Measurements from ENCODE around the gene ZFP42. TPM values are rescaled to one million over a fixed set of nuclear protein-coding genes. Genes with fewer than 3 reads are reported as not detected.
"Not testable (repeated sequence)": the region's sequence is repeated elsewhere in the genome, so short reads cannot be mapped to it uniquely, and the experiment has no call there.

Gene ZFP42
- total and polyA plus RNA-seq, 9 donors = under 0.01 to 0.40 (median 0.10) TPM

GRCh38 chr4:188041721-188042120 is 46.1 kb downstream of the ZFP42 start:
- no peaks in the 10 kb centered on the region for H3K27me3 ChIP-seq (ENCODE audit: control insufficient read depth, insufficient read depth, low read length)

GRCh38 chr4:188042191-188042590 is 46.6 kb downstream of the ZFP42 start:
- DNase-seq = no peak
- Histone ChIP-seq H3K4me1 (ENCODE audit: control insufficient read depth, insufficient read depth, low read length) (no peaks in the 10 kb centered on the region), H3K4me3 (ENCODE audit: low read length) (no peak overlapping the region), H3K36me3 (ENCODE audit: control insufficient read depth, insufficient read depth, low read length) (no peaks in the 10 kb centered on the region), H3K27ac (ENCODE audit: low read length) (no peak overlapping the region), H3K9me3 (replicated peaks; ENCODE audit: control insufficient read depth, low read depth, low read length) (no peaks in the 10 kb centered on the region), H3K27me3 (ENCODE audit: control insufficient read depth, insufficient read depth, low read length) (no peaks in the 10 kb centered on the region)
- WGBS (ENCODE audit: insufficient coverage) = 75% methylated on average over 4 of the region's 15 CpGs

More at GRCh38 chr4:188041721-188042120, 46.1 kb downstream of the ZFP42 start:
- no peak overlapping the region for H3K4me3 ChIP-seq (ENCODE audit: low read length)
- no peaks in the 10 kb centered on the region for H3K4me1 ChIP-seq (ENCODE audit: control insufficient read depth, insufficient read depth, low read length)
- 83% methylated on average over 21 of the region's 21 CpGs for WGBS (ENCODE audit: insufficient coverage)
- DNase-seq = no peak
- no peaks in the 10 kb centered on the region for H3K36me3 ChIP-seq (ENCODE audit: control insufficient read depth, insufficient read depth, low read length)
- H3K9me3 ChIP-seq (replicated peaks; ENCODE audit: control insufficient read depth, low read depth, low read length) = no peaks in the 10 kb centered on the region
- H3K27ac ChIP-seq (ENCODE audit: low read length) = no peak overlapping the region

DNA sequence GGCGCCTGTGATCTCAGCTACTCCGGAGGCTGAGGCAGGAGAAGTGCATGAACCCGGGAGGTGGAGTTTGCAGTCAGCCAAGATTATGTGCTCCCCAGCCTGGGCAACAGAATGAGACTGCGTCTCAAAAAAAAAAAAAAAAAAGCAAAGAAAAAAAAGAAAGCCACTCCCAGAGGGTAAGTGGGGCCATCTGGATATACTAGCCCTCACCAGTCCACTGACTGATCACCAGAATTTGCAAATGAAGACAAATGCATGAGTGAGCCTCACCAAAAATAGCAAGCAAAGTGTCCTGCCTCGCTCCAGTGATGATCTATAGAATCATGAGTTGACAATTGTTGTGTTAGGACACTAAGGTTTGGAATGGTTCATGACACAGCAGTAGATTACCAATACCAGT is 47.6 kb downstream of the ZFP42 start:
- no peak for DNase-seq
- H3K9me3 ChIP-seq (replicated peaks; ENCODE audit: control insufficient read depth, low read depth, low read length) = no peaks in the 10 kb centered on the region
- WGBS (ENCODE audit: insufficient coverage) = 75% methylated on average over 2 of the region's 5 CpGs
- no peaks in the 10 kb centered on the region for H3K4me1 ChIP-seq (ENCODE audit: control insufficient read depth, insufficient read depth, low read length)
- H3K36me3 ChIP-seq (ENCODE audit: control insufficient read depth, insufficient read depth, low read length) = no peaks in the 10 kb centered on the region
- H3K27me3 ChIP-seq (ENCODE audit: control insufficient read depth, insufficient read depth, low read length) = no peaks in the 10 kb centered on the region
- H3K4me3 ChIP-seq (ENCODE audit: low read length) = no peak overlapping the region
- no peak overlapping the region for H3K27ac ChIP-seq (ENCODE audit: low read length)

GRCh38 chr4:188045461-188045860 is 49.9 kb downstream of the ZFP42 start:
- H3K4me3 ChIP-seq (ENCODE audit: low read length); H3K4me1 ChIP-seq (ENCODE audit: control insufficient read depth, insufficient read depth, low read length); DNase-seq; H3K27me3 ChIP-seq (ENCODE audit: control insufficient read depth, insufficient read depth, low read length); H3K27ac ChIP-seq (ENCODE audit: low read length); H3K9me3 ChIP-seq (replicated peaks; ENCODE audit: control insufficient read depth, low read depth, low read length); H3K36me3 ChIP-seq (ENCODE audit: control insufficient read depth, insufficient read depth, low read length): not testable (repeated sequence)
- 92% methylated on average over 10 of the region's 10 CpGs for WGBS (ENCODE audit: insufficient coverage)

DNA sequence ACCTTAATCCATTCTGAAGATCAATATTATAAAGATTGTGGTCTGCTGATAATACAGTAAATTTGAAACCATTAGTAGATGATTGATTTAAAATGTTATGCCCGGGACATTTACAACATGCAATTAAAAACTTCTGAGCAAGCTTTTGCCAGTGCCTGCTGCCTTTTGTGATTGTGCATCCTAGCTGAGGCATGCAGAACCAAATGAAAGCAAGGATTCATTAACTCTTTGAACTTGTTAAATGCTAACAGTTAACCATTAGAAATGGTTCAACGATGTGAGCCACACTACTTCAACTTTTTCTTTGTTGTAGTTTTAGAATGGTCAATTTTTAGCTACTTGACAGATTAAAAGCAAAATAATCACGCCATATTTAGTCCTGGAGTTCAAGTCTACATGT is 51.1 kb downstream of the ZFP42 start:
- no peaks in the 10 kb centered on the region for H3K36me3 ChIP-seq (ENCODE audit: control insufficient read depth, insufficient read depth, low read length)
- no peaks in the 10 kb centered on the region for H3K27me3 ChIP-seq (ENCODE audit: control insufficient read depth, insufficient read depth, low read length)
- no peak for DNase-seq
- no peak overlapping the region for H3K4me3 ChIP-seq (ENCODE audit: low read length)
- no CpG with 5 or more reads among the region's 3 CpGs for WGBS (ENCODE audit: insufficient coverage)
- no peak overlapping the region for H3K27ac ChIP-seq (ENCODE audit: low read length)
- no peaks in the 10 kb centered on the region for H3K9me3 ChIP-seq (replicated peaks; ENCODE audit: control insufficient read depth, low read depth, low read length)
- H3K4me1 ChIP-seq (ENCODE audit: control insufficient read depth, insufficient read depth, low read length) = peaks cover 2% of the 10 kb centered on the region

- Histone ChIP-seq H3K9me3 (replicated peaks; ENCODE audit: control insufficient read depth, low read depth, low read length) (no peaks in the 10 kb centered on the region), H3K4me3 (ENCODE audit: low read length) (no peak overlapping the region), H3K36me3 (ENCODE audit: control insufficient read depth, insufficient read depth, low read length) (no peaks in the 10 kb centered on the region), H3K27me3 (ENCODE audit: control insufficient read depth, insufficient read depth, low read length) (no peaks in the 10 kb centered on the region), H3K27ac (ENCODE audit: low read length) (no peak overlapping the region), H3K4me1 (ENCODE audit: control insufficient read depth, insufficient read depth, low read length) (peaks cover 2% of the 10 kb centered on the region)
- 78% methylated on average over 4 of the region's 9 CpGs for WGBS (ENCODE audit: insufficient coverage)
- DNase-seq = no peak
Observed at GRCh38 chr4:188053302-188053701, 57.7 kb downstream of the ZFP42 start.

Other genes with a start within 250 kb of the ZFP42 start
- gene TRIML2, start 113.8 kb downstream of the ZFP42 start, total RNA-seq = not detected
- under 1 TPM in 1 of 8 donors, not detected in 7; 0.30 TPM for gene TRIML2, start 113.8 kb downstream of the ZFP42 start, polyA plus RNA-seq (ENCODE audit: insufficient read depth in 1 of 8, insufficient read length in 8 of 8, low replicate concordance in 1 of 8)
- gene TRIML1, start 143.7 kb downstream of the ZFP42 start, total RNA-seq = not detected
- not detected for gene TRIML1, start 143.7 kb downstream of the ZFP42 start, polyA plus RNA-seq (ENCODE audit: insufficient read depth in 1 of 8, insufficient read length in 8 of 8, low replicate concordance in 1 of 8)